Activated CD8-positive, alpha-beta memory T cell treated with anti-CD3 and anti-CD28 coated beads, Interleukin-2, amount 10 ng/mL, durations not matched to agents 7 days and 5 days (primary cell): ENCODE measurements around the gene ROR2. TPM values are rescaled to one million over a fixed set of nuclear protein-coding genes. Genes with fewer than 3 reads are reported as not detected.

Experiments
- ATAC-seq: fragments of 150-1000 bp; cut with Tn5 transposase; one replicate; pipeline ENCODE4 v1.10.0; 2021; ENCODE audit warnings: moderate library complexity
- CTCF ChIA-PET: fragments of 350-600 bp; sonication (Branson Sonifier 250); formaldehyde crosslinking; loops from one replicate; lab custom pipeline; 2021; ENCODE audit warnings: antibody characterized with exemption; lab: Charles Lee
- DNase-seq: peaks from one replicate; pipeline ENCODE4 v3.0.0-alpha.2; 2020
- H3K27ac Mint-ChIP-seq: one replicate; pipeline ENCODE4 v1.8.0; 2021; ENCODE audit warnings: mild to moderate bottlenecking, mixed read lengths
- H3K27me3 Mint-ChIP-seq: one replicate; pipeline ENCODE4 v1.8.0; 2021; ENCODE audit warnings: mixed read lengths
- H3K36me3 Mint-ChIP-seq: one replicate; pipeline ENCODE4 v1.8.0; 2021; ENCODE audit warnings: mild to moderate bottlenecking, mixed read lengths
- H3K4me1 Mint-ChIP-seq: one replicate; pipeline ENCODE4 v1.8.0; 2021; ENCODE audit warnings: mixed read lengths
- H3K4me3 Mint-ChIP-seq: one replicate; pipeline ENCODE4 v1.8.0; 2021; ENCODE audit warnings: mild to moderate bottlenecking, moderate library complexity, mixed read lengths
- H3K9me3 Mint-ChIP-seq: one replicate; pipeline ENCODE4 v1.8.0; 2022; ENCODE audit warnings: low read depth, mixed read lengths
- total RNA-seq, 2 experiments: library from RNA; stranded (reverse); gene quantifications; one replicate each; pipeline ENCODE4 v1.2.3, GENCODE V29; 2021

The ROR2 gene
- total RNA-seq, 2 experiments from 2014 or later, result 3.0 to 3.2 TPM

DNA sequence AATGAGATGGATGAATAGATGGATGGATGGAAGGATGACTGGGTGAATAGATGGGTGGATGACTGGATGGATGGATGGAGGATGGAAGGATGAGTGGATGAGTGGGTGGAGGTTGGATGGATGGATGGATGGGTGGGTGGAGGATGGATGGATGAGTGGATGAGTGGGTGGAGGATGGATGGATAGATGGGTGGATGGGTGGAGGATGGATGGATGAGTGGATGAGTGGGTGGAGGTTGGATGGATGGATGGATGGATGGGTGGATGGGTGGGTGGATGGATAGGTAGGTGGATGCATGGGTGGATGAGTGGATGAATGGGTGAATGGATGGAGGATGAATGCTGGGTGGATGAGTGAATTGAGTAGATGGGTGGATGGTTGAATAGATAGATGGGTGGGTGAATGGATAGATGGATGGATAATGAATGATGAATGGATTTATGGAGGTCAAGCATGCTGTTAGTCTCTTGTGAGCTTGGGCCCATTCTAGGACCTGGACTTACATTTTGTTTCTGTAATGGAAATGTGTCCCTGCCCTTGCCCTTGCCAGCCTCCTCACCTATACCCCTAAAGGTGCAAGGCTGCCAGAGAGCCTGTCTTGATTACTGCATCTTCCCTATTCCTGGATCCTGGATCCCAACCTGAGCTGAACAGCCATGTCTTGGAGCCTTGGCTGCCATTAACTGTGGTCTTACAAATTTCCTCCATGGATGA, 366.7 kb downstream of the ROR2 start:
- H3K27ac Mint-ChIP-seq, result no peak overlapping the region
- CTCF ChIA-PET, result no interaction called here
- no peak for ATAC-seq
- H3K27me3 Mint-ChIP-seq, result peaks cover 25% of the 10 kb centered on the region
- no peaks in the 10 kb centered on the region for H3K36me3 Mint-ChIP-seq
- DNase-seq, result no peak
- H3K9me3 Mint-ChIP-seq, result no peaks in the 10 kb centered on the region
- no peaks in the 10 kb centered on the region for H3K4me1 Mint-ChIP-seq
- H3K4me3 Mint-ChIP-seq, result no peak overlapping the region

DNA sequence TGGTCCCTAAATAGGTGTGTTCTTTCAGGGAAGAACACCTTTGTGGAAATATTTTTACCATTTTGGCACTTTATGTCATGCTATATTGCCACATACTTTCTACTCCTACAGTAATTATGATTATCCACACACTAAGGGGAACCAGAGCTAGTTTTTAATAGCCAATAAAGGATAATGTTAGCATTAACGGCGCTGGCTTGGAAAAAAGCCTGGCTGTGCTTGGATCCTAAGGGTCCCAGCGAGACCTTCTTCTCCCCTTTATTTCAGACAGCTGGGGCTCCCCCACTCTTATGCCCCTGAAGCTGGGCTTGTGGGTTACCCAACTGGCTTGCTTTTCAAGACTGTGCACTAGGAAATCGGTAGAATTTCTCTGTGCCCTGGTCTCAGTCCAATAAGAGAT, 367.8 kb downstream of the ROR2 start:
- Mint-ChIP-seq H3K27ac (no peak overlapping the region), H3K27me3 (peaks cover 27% of the 10 kb centered on the region), H3K4me3 (no peak overlapping the region), H3K4me1 (no peaks in the 10 kb centered on the region), H3K36me3 (no peaks in the 10 kb centered on the region), H3K9me3 (no peaks in the 10 kb centered on the region)
- DNase-seq (no peak), ATAC-seq (no peak)
- CTCF ChIA-PET, result no interaction called here

DNA sequence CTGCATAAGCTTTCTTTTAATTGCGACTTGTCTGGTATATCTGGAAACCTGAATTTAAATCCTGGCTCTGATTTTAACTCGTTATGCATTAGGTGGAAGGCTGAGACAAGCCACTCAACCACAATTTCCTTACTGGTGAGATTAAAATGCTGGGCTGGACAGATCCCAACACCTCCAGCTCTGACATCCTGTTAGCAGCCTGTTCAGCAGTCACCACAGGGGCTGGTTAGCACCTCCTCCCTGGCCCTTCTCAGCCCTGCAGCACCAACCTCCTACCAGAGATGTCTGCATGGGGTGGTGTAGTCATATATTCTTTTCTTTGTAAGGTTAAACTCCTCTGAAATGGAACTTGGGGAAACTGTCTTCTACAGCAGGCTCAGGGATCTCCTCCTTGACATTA, 369.9 kb downstream of the ROR2 start:
- H3K4me3 Mint-ChIP-seq, result no peak overlapping the region
- H3K9me3 Mint-ChIP-seq, result no peaks in the 10 kb centered on the region
- no peak for DNase-seq
- peaks cover 20% of the 10 kb centered on the region for H3K27me3 Mint-ChIP-seq
- no peak overlapping the region for H3K27ac Mint-ChIP-seq
- ATAC-seq, result peak; percentile 57
- no peaks in the 10 kb centered on the region for H3K36me3 Mint-ChIP-seq
- CTCF ChIA-PET, result interaction anchor here (1.5 kb wide), 1 partner anchor 665 kb away, joined by 6 read pairs; no protein-coding TSS in a partner anchor
- H3K4me1 Mint-ChIP-seq, result no peaks in the 10 kb centered on the region

DNA sequence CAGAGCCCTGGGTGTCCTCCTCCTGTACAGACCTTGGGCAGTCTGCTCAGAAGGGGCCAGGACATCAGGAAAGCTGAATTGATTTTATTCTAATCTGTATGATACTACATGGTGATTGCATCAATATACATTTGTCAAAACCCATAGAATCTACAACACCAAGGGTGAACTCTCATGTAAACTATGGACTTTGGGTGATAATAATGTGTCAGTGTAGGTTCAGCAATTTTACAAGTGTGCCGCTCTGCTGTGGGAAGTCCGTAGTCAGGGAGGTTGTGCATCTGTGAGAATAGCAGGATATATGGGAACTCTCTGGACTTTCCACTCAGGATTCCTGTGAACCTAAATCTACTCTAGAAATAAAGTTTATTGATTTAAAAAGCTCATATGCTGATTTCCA, 371.1 kb downstream of the ROR2 start:
- Mint-ChIP-seq H3K9me3 (no peaks in the 10 kb centered on the region), H3K27ac (no peak overlapping the region), H3K27me3 (peaks cover 20% of the 10 kb centered on the region), H3K4me1 (no peaks in the 10 kb centered on the region), H3K4me3 (no peak overlapping the region), H3K36me3 (no peaks in the 10 kb centered on the region)
- ATAC-seq, result no peak
- no peak for DNase-seq
- CTCF ChIA-PET, result interaction anchor here (1.5 kb wide), 1 partner anchor 664 kb away, joined by 6 read pairs; no protein-coding TSS in a partner anchor

DNA sequence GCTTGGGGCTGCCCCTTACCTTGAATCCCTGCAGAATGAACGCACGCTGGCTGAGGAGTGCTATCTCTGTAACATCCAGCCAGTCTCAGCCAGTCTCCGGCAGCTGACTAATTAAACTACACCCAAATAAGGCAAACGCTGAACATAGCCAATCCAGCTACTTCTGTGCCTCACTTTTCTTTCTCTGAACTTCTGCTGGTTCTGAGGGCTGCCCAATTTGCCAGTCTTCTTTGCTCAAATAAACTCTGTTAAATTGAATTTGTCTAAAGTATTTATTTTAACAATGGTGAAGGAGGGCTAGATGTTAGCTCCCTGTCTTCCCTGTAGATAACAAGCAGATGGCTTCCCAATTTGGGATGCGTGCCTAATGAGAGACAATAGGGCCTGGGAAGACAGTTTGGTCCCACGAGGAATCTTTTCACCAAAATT, 372.4 kb downstream of the ROR2 start:
- Mint-ChIP-seq H3K4me3 (no peak overlapping the region), H3K4me1 (no peaks in the 10 kb centered on the region), H3K9me3 (no peaks in the 10 kb centered on the region), H3K36me3 (no peaks in the 10 kb centered on the region), H3K27me3 (peaks cover 20% of the 10 kb centered on the region), H3K27ac (no peak overlapping the region)
- ATAC-seq (no peak), DNase-seq (no peak)
- CTCF ChIA-PET, result no interaction called here

DNA sequence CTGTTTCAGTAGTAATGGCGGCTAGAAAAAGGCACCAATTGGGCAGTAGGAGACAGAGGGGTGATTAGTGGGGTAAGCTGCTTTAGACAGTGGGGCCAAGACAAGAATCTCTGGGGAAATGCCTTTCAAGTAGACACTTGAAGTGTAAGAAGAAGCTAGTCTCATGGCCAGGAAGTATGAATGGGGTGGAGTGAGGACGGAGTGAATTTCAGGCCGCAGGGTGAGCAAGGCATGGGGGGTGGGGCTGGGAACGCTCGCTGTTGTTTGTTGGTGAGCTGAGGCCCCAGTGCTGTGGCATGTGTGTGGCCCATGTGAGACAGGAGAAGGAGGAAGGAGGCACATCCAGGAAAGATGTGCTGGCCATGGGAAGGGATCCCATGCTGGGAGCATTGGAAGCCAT, 377.2 kb downstream of the ROR2 start:
- ATAC-seq, result no peak
- Mint-ChIP-seq H3K4me3 (no peak overlapping the region), H3K27me3 (peaks cover 19% of the 10 kb centered on the region), H3K27ac (no peak overlapping the region), H3K4me1 (no peaks in the 10 kb centered on the region), H3K36me3 (no peaks in the 10 kb centered on the region), H3K9me3 (no peaks in the 10 kb centered on the region)
- no peak for DNase-seq
- CTCF ChIA-PET, result no interaction called here

DNA sequence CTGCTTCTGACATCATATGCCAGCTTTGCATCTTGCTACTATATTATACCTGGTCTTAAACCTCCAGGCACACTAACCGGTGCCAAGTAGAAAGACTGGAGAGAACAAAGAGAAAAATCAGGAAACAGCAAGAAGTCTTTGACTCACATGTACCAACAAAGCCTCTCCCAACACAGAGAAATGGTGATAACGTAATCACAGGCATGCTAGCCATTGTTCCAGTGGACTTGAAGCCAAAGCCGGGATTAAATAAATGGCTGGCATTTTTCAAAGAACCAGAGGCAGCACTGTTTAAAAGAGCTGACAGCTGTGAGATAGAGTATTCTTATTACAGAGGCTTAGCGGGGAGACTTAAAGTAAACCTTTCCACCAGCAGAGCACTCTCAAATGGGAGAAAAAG, 378.0 kb downstream of the ROR2 start:
- no peak overlapping the region for H3K27ac Mint-ChIP-seq
- ATAC-seq (no peak), DNase-seq (no peak)
- CTCF ChIA-PET, result no interaction called here
- H3K27me3 Mint-ChIP-seq, result peaks cover 20% of the 10 kb centered on the region
- H3K4me3 Mint-ChIP-seq, result no peak overlapping the region
- H3K9me3 Mint-ChIP-seq, result no peaks in the 10 kb centered on the region
- H3K36me3 Mint-ChIP-seq, result no peaks in the 10 kb centered on the region
- H3K4me1 Mint-ChIP-seq, result no peaks in the 10 kb centered on the region

DNA sequence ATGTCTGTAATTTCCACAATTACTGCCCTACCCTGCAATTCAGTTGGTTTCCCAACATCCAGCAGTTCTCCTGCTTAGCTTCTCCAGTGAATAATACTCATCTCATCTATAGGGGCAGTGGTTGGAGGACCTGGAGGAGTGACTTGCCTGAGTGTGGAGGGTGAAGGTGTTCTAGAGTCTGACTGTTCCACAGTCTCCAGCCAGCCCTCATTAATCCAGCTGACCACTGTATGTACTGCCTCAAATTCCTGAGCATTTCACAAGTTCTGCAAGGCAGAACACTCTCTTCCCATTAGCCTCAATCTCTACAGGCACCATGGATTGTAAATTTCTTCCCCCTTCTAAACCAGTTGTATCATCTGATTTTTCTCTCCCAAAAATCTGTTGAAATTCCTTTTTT, 379.0 kb downstream of the ROR2 start:
- Mint-ChIP-seq H3K9me3 (no peaks in the 10 kb centered on the region), H3K4me3 (no peak overlapping the region), H3K36me3 (no peaks in the 10 kb centered on the region), H3K27me3 (peaks cover 20% of the 10 kb centered on the region), H3K27ac (no peak overlapping the region), H3K4me1 (no peaks in the 10 kb centered on the region)
- DNase-seq, result no peak
- ATAC-seq, result no peak
- CTCF ChIA-PET, result no interaction called here

DNA sequence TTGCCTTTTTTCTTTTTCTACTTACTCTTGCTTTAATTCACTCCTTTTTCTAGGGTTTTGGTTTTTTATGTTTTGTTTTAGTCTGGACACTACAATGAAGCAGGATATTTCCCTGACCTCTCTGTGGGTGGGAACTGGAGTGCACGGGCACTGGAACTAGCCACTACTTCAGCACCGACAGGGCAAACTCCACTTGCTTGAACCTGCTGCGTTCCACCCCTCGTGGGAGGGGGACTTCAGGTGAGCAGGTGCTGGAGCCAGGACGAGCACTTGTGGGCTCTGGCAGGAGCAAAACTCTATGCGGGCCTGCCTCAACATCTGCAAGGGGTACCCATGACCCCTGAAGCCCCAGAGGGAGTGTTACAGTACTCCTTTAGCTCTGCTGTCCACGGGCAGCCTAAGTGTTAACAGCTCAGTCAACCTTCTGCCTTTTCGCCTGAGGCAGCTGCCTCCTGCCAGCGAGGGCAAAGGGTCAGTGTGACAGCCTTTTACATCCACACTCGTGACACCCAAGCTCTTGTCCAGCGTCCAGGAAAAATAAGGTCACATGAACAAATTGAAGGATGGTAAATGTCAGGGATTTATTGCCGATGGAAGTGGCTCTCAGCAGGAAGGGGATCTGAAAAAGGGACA, 382.3 kb downstream of the ROR2 start:
- no peak for ATAC-seq
- no peaks in the 10 kb centered on the region for H3K36me3 Mint-ChIP-seq
- no peaks in the 10 kb centered on the region for H3K9me3 Mint-ChIP-seq
- no peak for DNase-seq
- CTCF ChIA-PET, result no interaction called here
- H3K4me1 Mint-ChIP-seq, result no peaks in the 10 kb centered on the region
- no peak overlapping the region for H3K27ac Mint-ChIP-seq
- H3K4me3 Mint-ChIP-seq, result no peak overlapping the region
- peaks cover 36% of the 10 kb centered on the region for H3K27me3 Mint-ChIP-seq

DNA sequence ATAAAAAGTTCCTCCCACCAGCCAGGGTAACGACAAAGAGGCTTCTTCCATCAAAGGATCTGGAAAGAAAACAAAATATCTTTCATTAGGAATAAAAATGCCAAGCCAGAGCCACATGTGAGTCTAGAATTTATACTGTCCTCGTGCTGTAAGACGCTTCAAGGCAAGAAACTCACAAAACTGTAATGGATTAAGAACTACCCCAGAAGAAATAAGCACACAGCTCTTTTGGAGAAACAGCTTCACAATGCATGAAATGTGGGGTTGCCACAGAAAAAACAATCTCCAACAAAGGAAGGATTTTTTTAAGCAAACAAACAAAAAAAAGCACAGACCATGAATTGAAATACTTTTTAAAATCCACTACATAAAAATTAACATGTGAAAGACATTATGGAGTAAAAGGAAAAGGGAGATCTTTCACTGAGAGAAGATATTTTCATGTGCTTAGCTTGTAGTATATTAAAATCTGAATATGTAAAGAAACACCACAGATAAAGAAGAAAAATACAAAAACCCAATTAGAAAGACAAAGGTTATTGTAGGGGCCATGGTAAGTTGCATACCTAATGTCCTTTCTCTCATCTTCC, 385.9 kb downstream of the ROR2 start:
- DNase-seq, result no peak
- Mint-ChIP-seq H3K36me3 (no peaks in the 10 kb centered on the region), H3K9me3 (no peaks in the 10 kb centered on the region), H3K27ac (no peak overlapping the region), H3K27me3 (peaks cover 44% of the 10 kb centered on the region), H3K4me3 (no peak overlapping the region), H3K4me1 (no peaks in the 10 kb centered on the region)
- no peak for ATAC-seq
- CTCF ChIA-PET, result no interaction called here

DNA sequence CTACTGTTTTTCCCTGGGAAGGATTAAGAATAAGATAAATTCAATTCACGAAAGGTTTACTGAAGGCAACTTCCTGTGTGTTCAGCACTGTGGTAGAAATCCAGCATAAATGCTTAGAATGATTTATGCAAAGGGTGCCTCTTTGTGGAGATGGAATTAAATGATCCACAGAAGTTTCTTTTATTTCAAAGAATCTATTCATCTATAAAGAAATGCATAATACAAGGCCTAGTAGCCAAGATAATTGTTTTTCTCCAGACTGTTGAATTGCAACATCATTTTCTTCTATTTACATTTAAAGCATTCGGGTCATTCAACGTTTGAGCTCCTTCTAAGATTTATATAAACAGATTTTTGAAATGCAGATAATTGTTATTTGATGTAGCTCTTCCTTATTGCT, 387.6 kb downstream of the ROR2 start:
- DNase-seq (no peak), ATAC-seq (no peak)
- Mint-ChIP-seq H3K27me3 (peaks cover 55% of the 10 kb centered on the region), H3K4me1 (no peaks in the 10 kb centered on the region), H3K27ac (no peak overlapping the region), H3K9me3 (no peaks in the 10 kb centered on the region), H3K4me3 (no peak overlapping the region), H3K36me3 (no peaks in the 10 kb centered on the region)
- CTCF ChIA-PET, result no interaction called here

DNA sequence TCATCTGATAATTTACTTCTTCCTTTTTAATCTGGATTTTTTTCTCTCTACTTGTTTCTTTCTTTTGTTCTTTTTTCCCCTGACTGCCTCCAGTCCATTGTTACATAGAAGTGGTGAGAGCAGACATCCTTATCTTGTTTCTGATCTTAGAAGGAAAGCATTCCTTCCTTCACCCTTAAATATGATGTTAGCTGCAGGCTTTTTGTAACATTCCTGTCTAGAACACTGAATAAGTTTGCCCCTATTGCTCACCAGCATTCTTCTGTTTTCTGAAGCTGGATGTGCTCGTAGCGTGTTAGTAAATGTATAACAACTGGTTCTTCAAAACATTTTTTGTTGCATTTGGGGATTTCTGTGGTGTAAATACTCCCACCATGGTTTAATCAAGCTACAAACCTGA, 389.7 kb downstream of the ROR2 start:
- CTCF ChIA-PET, result no interaction called here
- DNase-seq, result no peak
- H3K9me3 Mint-ChIP-seq, result no peaks in the 10 kb centered on the region
- H3K4me1 Mint-ChIP-seq, result no peaks in the 10 kb centered on the region
- no peaks in the 10 kb centered on the region for H3K36me3 Mint-ChIP-seq
- ATAC-seq, result no peak
- peaks cover 62% of the 10 kb centered on the region for H3K27me3 Mint-ChIP-seq
- H3K4me3 Mint-ChIP-seq, result no peak overlapping the region
- H3K27ac Mint-ChIP-seq, result no peak overlapping the region

DNA sequence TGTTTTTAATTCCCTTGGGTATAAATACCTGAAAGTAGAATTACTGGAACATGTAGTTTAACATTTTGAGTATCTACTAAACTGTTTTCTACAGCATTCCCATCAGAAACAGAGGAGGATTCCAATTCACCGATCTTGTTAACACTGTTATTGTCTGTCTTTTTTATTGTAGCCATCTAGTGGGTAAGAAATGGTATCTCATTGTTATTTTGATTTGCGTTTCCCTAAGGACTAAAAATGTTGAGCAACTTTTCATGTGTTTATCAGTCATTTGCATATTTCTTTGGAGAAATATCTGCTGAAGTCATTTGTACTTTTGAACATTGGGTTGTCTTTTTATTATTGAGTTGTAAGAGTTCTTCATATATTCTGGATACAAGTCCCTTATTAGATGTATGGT, 391.1 kb downstream of the ROR2 start:
- Mint-ChIP-seq H3K4me3 (no peak overlapping the region), H3K27ac (no peak overlapping the region), H3K36me3 (no peaks in the 10 kb centered on the region), H3K9me3 (no peaks in the 10 kb centered on the region), H3K27me3 (peaks cover 60% of the 10 kb centered on the region), H3K4me1 (no peaks in the 10 kb centered on the region)
- ATAC-seq (no peak), DNase-seq (no peak)
- CTCF ChIA-PET, result no interaction called here

DNA sequence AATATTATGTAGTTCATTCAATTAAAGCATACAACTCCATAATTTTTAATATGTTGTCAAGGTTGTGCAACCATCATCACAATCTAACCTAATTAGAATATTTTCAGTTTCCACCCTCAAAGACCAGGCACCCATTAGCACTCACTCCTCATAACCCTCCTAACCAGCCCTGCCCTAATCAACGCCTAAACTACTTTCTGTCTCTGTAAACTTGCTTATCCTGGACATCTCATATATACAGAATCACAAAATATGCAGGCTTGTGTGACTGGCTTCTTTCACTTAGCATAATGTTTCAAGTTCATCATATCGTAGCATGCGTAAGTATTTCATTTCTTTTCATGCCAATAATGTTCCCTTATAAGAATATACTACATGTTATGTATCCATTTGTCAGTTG, 391.6 kb downstream of the ROR2 start:
- Mint-ChIP-seq H3K27ac (no peak overlapping the region), H3K4me1 (no peaks in the 10 kb centered on the region), H3K9me3 (no peaks in the 10 kb centered on the region), H3K36me3 (no peaks in the 10 kb centered on the region), H3K4me3 (no peak overlapping the region), H3K27me3 (peaks cover 55% of the 10 kb centered on the region)
- CTCF ChIA-PET, result no interaction called here
- ATAC-seq, result no peak
- DNase-seq, result no peak
